Measurements from ENCODE around the gene SPON2. TPM values are rescaled to one million over a fixed set of nuclear protein-coding genes. Genes with fewer than 3 reads are reported as not detected.

Gene SPON2
- total and polyA plus RNA-seq, 3 donors from 2014 or later, result 5.6 to 21.4 (median 7.1) TPM

DNA sequence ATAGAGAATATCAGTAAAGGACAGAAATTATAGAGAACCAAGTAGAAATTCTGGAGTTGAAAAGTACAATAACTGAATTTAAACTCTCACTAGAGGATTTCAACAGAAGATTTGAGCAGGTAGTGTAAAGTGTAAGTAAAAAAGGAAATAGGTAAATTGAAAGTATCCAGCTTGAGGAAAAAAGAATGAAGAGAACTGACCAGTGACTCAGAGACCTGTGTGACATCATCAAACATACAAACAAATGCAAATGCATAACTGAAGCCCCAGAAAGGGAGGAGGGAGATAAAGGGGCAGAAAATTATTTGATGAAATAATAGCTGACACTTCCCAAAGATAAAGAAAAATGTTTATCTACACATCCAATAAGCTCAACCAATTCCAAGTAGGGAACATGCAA lies 8.3 kb upstream of the SPON2 start:
- intact Hi-C loops (cut with DNase I; ENCODE audit: low total_unique reads), result no loop called here
- H3K9me3 ChIP-seq, result no peaks in the 10 kb centered on the region
- H3K4me1 ChIP-seq, result no peaks in the 10 kb centered on the region
- no peaks in the 10 kb centered on the region for H3K36me3 ChIP-seq (ENCODE audit: low read depth, missing control alignments)
- TF ChIP-seq, protein P1, sequence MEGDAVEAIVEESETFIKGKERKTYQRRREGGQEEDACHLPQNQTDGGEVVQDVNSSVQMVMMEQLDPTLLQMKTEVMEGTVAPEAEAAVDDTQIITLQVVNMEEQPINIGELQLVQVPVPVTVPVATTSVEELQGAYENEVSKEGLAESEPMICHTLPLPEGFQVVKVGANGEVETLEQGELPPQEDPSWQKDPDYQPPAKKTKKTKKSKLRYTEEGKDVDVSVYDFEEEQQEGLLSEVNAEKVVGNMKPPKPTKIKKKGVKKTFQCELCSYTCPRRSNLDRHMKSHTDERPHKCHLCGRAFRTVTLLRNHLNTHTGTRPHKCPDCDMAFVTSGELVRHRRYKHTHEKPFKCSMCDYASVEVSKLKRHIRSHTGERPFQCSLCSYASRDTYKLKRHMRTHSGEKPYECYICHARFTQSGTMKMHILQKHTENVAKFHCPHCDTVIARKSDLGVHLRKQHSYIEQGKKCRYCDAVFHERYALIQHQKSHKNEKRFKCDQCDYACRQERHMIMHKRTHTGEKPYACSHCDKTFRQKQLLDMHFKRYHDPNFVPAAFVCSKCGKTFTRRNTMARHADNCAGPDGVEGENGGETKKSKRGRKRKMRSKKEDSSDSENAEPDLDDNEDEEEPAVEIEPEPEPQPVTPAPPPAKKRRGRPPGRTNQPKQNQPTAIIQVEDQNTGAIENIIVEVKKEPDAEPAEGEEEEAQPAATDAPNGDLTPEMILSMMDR (IDR thresholded peaks at IDR 0.05), result no peak
- TF ChIP-seq POLR2A (IDR thresholded peaks at IDR 0.05), result no peak
- H3K4me3 ChIP-seq, result no peak overlapping the region
- no peak for DNase-seq
- H3K27ac ChIP-seq, result no peak overlapping the region
- H3K27me3 ChIP-seq, result no peaks in the 10 kb centered on the region

DNA sequence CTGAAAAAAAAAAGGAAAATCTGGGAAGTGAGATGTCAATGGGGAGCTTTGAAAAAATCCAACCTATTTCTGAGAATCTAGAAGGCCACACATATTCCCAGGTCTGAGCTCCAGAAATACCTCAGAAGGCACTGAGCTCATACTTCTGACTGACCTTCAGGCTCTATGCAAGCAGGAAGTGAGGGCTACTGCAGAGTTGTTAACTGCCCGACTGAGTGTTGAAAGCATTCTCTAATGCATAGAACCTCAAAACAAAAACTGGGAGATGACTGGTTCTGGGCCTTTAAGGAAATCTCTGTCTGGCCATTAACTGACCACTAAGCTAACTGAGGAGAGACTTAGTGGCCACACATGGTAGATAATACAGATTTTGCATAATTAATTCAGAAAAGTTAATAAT lies 7.6 kb upstream of the SPON2 start:
- no peaks in the 10 kb centered on the region for H3K4me1 ChIP-seq
- no peak overlapping the region for H3K4me3 ChIP-seq
- H3K27ac ChIP-seq, result no peak overlapping the region
- no peaks in the 10 kb centered on the region for H3K27me3 ChIP-seq
- TF ChIP-seq, protein P1 (IDR thresholded peaks at IDR 0.05), result no peak
- TF ChIP-seq POLR2A (IDR thresholded peaks at IDR 0.05), result no peak
- H3K9me3 ChIP-seq, result no peaks in the 10 kb centered on the region
- no peaks in the 10 kb centered on the region for H3K36me3 ChIP-seq (ENCODE audit: low read depth, missing control alignments)
- no peak for DNase-seq
- WGBS, 2 donors, result 87 to 94% methylated on average over 1 of the region's 1 CpG
- intact Hi-C loops (cut with DNase I; ENCODE audit: low total_unique reads), result no loop called here

DNA sequence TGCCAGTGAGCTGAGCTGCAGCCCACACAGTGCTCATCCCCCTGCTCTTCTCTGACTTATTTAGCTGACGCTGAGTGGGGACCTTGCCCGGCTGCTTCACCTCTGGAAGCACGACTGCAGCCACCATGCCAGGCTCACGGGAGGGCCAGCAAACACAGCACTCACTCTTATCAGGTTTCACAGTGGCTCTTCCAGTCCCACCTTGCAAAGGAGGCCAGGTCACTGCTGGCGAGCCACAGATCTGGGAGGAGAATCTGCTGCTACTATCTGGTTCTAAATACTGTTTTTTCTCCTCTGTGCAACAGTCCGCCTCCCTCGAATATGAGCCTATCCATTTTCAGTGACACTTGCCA lies 6.7 kb upstream of the SPON2 start:
- TF ChIP-seq, protein P1 (IDR thresholded peaks at IDR 0.05), result no peak
- TF ChIP-seq POLR2A (IDR thresholded peaks at IDR 0.05), result no peak
- no peaks in the 10 kb centered on the region for H3K36me3 ChIP-seq (ENCODE audit: low read depth, missing control alignments)
- no peaks in the 10 kb centered on the region for H3K27me3 ChIP-seq
- intact Hi-C loops (cut with DNase I; ENCODE audit: low total_unique reads), result no loop called here
- no peaks in the 10 kb centered on the region for H3K4me1 ChIP-seq
- no peak overlapping the region for H3K27ac ChIP-seq
- H3K9me3 ChIP-seq, result no peaks in the 10 kb centered on the region
- WGBS, 2 donors, result 80 to 87% methylated on average over 4 to 7 of the region's 7 CpGs
- H3K4me3 ChIP-seq, result no peak overlapping the region
- no peak for DNase-seq

DNA sequence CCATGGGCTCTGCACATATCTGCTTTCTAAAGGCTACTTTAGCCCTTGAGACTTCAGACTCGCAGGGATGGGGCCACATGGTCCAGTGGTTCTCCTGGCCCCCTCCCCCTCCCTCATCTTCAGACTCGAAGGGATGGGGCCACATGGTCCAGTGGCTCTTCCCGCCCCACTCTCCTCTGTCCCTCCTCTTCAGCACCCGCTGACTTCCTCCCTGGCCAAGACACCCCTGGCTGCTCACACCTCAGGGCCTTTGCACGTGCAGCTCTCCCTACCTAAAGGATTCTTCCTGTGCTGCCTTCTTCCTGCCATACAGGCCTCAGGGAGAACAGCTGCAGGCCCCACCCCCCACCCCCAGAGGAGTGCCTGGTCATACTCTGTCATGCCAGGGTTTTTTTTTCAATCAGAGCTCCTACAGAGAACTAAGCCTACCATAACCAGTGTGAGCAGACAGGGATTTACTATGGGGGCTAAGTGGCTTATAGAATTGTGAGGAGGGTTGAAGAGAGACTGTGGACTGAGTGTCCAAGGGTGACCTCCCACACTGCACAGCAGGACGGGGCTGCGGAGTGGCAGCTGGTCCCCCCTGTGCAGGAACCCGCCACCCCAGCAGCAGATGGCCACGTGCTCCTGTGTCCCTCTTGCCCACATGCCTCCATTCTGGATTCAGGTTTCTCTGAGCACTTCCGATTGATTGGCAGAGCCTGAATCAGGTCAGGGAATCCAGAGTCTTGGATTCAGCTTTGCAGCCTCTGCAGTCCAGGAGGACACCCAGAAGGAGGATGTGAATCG lies 6.1 kb upstream of the SPON2 start:
- TF ChIP-seq POLR2A (IDR thresholded peaks at IDR 0.05), result no peak
- TF ChIP-seq, protein P1 (IDR thresholded peaks at IDR 0.05), result no peak
- Histone ChIP-seq H3K9me3 (no peaks in the 10 kb centered on the region), H3K27ac (no peak overlapping the region), H3K4me1 (no peaks in the 10 kb centered on the region), H3K4me3 (no peak overlapping the region), H3K27me3 (no peaks in the 10 kb centered on the region), H3K36me3 (ENCODE audit: low read depth, missing control alignments) (no peaks in the 10 kb centered on the region)
- no peak for DNase-seq
- intact Hi-C loops (cut with DNase I; ENCODE audit: low total_unique reads), result no loop called here
- WGBS, 2 donors, result 92 to 94% methylated on average over 9 to 11 of the region's 11 CpGs

Measured in testis (tissue), 3 donors.